HEK293 (cell line): ENCODE measurements around the gene IGBP1.

Experiments
- CTCF ChIA-PET: fragments of 350-600 bp; formaldehyde crosslinking; extraction: SDS; loops from one replicate; lab custom pipeline; 2021; ENCODE audit warnings: antibody characterized with exemption; lab: Yijun Ruan, JAX
- POLR2A ChIA-PET: fragments of 300-600 bp; formaldehyde crosslinking; extraction: SDS; loops from one replicate; lab custom pipeline; 2020; ENCODE audit warnings: antibody characterized with exemption, inconsistent platforms; lab: Yijun Ruan, JAX
- H3K27ac ChIP-seq: fragments of 200-500 bp; sonication (Bioruptor generic); 2 replicates; pipeline ENCODE4 v1.5.1; 2014; ENCODE audit warnings: low read depth, low read length, control low read depth, inconsistent platforms; ENCODE audit errors: extremely low read depth
- H3K36me3 ChIP-seq, 2 experiments: fragments of 200-500 bp in 1 of 2; sonication (Bioruptor generic) in 1 of 2; 1 replicate in 1 of 2; 2 replicates in 1 of 2; pipeline ENCODE4 v1.5.1; 2014 to 2017; ENCODE audit warnings: inconsistent platforms in 2 of 2, low read length in 2 of 2; ENCODE audit not compliant: control insufficient read depth in 2 of 2, insufficient read depth in 1 of 2
- H3K4me1 ChIP-seq: fragments of 200-500 bp; sonication (Bioruptor generic); 2 replicates; pipeline ENCODE4 v1.5.1; 2014; ENCODE audit warnings: mild to moderate bottlenecking, low read length, inconsistent platforms; ENCODE audit not compliant: control insufficient read depth, insufficient read depth
- H3K4me3 ChIP-seq: 2 replicates; pipeline ENCODE4 v1.5.1; 2011; ENCODE audit warnings: low read depth, mild to moderate bottlenecking, control low read depth, low read length, moderate library complexity
- H3K9me3 ChIP-seq: fragments of 200-500 bp; sonication (Bioruptor generic); 2 replicates; pipeline ENCODE4 v1.5.1; 2014; ENCODE audit warnings: low read depth, low read length, inconsistent platforms; ENCODE audit not compliant: control insufficient read depth, insufficient read depth
- HIC1 ChIP-seq: fragments of 450-650 bp; formaldehyde crosslinking; IDR thresholded peaks from 2 replicates; pipeline ENCODE4 v1.5.1; 2016; ENCODE audit warnings: missing biosample characterization, missing genetic modification characterization
- OSR2 ChIP-seq: fragments of 450-650 bp; formaldehyde crosslinking; IDR thresholded peaks from 2 replicates; pipeline ENCODE4 v1.5.1; 2016; ENCODE audit warnings: missing biosample characterization, missing genetic modification characterization
- PRDM1 ChIP-seq: fragments of 450-650 bp; formaldehyde crosslinking; IDR thresholded peaks from 2 replicates; pipeline ENCODE4; 2016; ENCODE audit warnings: missing biosample characterization, missing genetic modification characterization
- RBAK ChIP-seq: fragments of 450-650 bp; formaldehyde crosslinking; IDR thresholded peaks from 2 replicates; pipeline ENCODE4 v1.5.1; 2016; ENCODE audit warnings: missing biosample characterization, missing genetic modification characterization
- SP3 ChIP-seq: fragments of 450-650 bp; formaldehyde crosslinking; IDR thresholded peaks from 2 replicates; pipeline ENCODE4 v1.5.1; 2016; ENCODE audit warnings: missing biosample characterization, missing genetic modification characterization
- ZBTB11 ChIP-seq: fragments of 450-650 bp; formaldehyde crosslinking; conservative IDR thresholded peaks from 2 replicates; pipeline ENCODE4 v1.5.1; 2016; ENCODE audit warnings: low read depth, missing biosample characterization, missing genetic modification characterization
- ZFHX2 ChIP-seq: fragments of 450-650 bp; formaldehyde crosslinking; conservative IDR thresholded peaks from 2 replicates; pipeline ENCODE4 v1.5.1; 2016; ENCODE audit warnings: missing biosample characterization, missing genetic modification characterization
- ZFP37 ChIP-seq: fragments of 450-650 bp; formaldehyde crosslinking; IDR thresholded peaks from 2 replicates; pipeline ENCODE4 v1.5.1; 2016; ENCODE audit warnings: missing biosample characterization, missing genetic modification characterization
- ZFP41 ChIP-seq: fragments of 450-650 bp; formaldehyde crosslinking; IDR thresholded peaks from 2 replicates; pipeline ENCODE4 v1.5.1; 2016; ENCODE audit warnings: missing biosample characterization, missing genetic modification characterization, borderline replicate concordance
- ZNF175 ChIP-seq: fragments of 450-650 bp; formaldehyde crosslinking; IDR thresholded peaks from 2 replicates; pipeline ENCODE4 v1.5.1; 2016; ENCODE audit warnings: missing biosample characterization, missing genetic modification characterization
- ZNF18 ChIP-seq: fragments of 450-650 bp; formaldehyde crosslinking; IDR thresholded peaks from 2 replicates; pipeline ENCODE4 v1.5.1; 2016; ENCODE audit warnings: missing biosample characterization, missing genetic modification characterization
- ZNF2 ChIP-seq: fragments of 450-650 bp; formaldehyde crosslinking; IDR thresholded peaks from 2 replicates; pipeline ENCODE4 v1.5.1; 2016; ENCODE audit warnings: missing biosample characterization, missing genetic modification characterization
- ZNF223 ChIP-seq: fragments of 450-650 bp; formaldehyde crosslinking; IDR thresholded peaks from 2 replicates; pipeline ENCODE4 v1.5.1; 2016; ENCODE audit warnings: missing biosample characterization, missing genetic modification characterization
- ZNF266 ChIP-seq: fragments of 450-650 bp; formaldehyde crosslinking; IDR thresholded peaks from 2 replicates; pipeline ENCODE4 v1.5.1; 2016; ENCODE audit warnings: missing biosample characterization, missing genetic modification characterization, low read depth
- ZNF302 ChIP-seq: fragments of 450-650 bp; formaldehyde crosslinking; IDR thresholded peaks from 2 replicates; pipeline ENCODE4 v1.5.1; 2016; ENCODE audit warnings: missing biosample characterization, missing genetic modification characterization, low read depth
- ZNF324 ChIP-seq: fragments of 450-650 bp; formaldehyde crosslinking; IDR thresholded peaks from 2 replicates; pipeline ENCODE4 v1.5.1; 2016; ENCODE audit warnings: missing biosample characterization, missing genetic modification characterization
- ZNF341 ChIP-seq: fragments of 450-650 bp; formaldehyde crosslinking; IDR thresholded peaks from 2 replicates; pipeline ENCODE4; 2016; ENCODE audit warnings: low read depth, missing biosample characterization, missing genetic modification characterization
- ZNF37A ChIP-seq: fragments of 450-650 bp; IDR thresholded peaks from 2 replicates; pipeline ENCODE4 v1.5.1; 2018; ENCODE audit warnings: missing biosample characterization, missing genetic modification characterization
- ZNF404 ChIP-seq: fragments of 450-650 bp; formaldehyde crosslinking; IDR thresholded peaks from 2 replicates; pipeline ENCODE4 v1.5.1; 2017; ENCODE audit warnings: missing biosample characterization, missing genetic modification characterization
- ZNF544 ChIP-seq: fragments of 450-650 bp; formaldehyde crosslinking; IDR thresholded peaks from 2 replicates; pipeline ENCODE4 v1.5.0; 2017; ENCODE audit warnings: missing biosample characterization, missing genetic modification characterization
- ZNF549 ChIP-seq: fragments of 450-650 bp; IDR thresholded peaks from 2 replicates; pipeline ENCODE4 v1.5.1; 2018; ENCODE audit warnings: missing biosample characterization, missing genetic modification characterization, mild to moderate bottlenecking, inconsistent platforms, moderate library complexity
- ZNF596 ChIP-seq: fragments of 450-650 bp; IDR thresholded peaks from 2 replicates; pipeline ENCODE4 v1.5.0; 2018; ENCODE audit warnings: missing biosample characterization, mild to moderate bottlenecking, missing genetic modification characterization, moderate library complexity
- ZNF624 ChIP-seq: fragments of 450-650 bp; formaldehyde crosslinking; IDR thresholded peaks from 2 replicates; pipeline ENCODE4 v1.5.1; 2017; ENCODE audit warnings: missing biosample characterization, missing genetic modification characterization
- ZNF654 ChIP-seq: fragments of 450-650 bp; formaldehyde crosslinking; IDR thresholded peaks from 2 replicates; pipeline ENCODE4 v1.5.1; 2016; ENCODE audit warnings: low read depth, missing biosample characterization, missing genetic modification characterization
- ZNF692 ChIP-seq: fragments of 450-650 bp; formaldehyde crosslinking; IDR thresholded peaks from 2 replicates; pipeline ENCODE4 v1.5.1; 2016; ENCODE audit warnings: missing biosample characterization, missing genetic modification characterization
- ZNF707 ChIP-seq: fragments of 450-650 bp; formaldehyde crosslinking; IDR thresholded peaks from 2 replicates; pipeline ENCODE4 v1.5.1; 2016; ENCODE audit warnings: missing biosample characterization, missing genetic modification characterization

IGBP1 gene

GRCh38 chrX:70172221-70172620, 39.0 kb downstream of the IGBP1 start:
- TF ChIP-seq ZNF404 (tag by site-specific recombination) (no peak), ZNF624 (tag by site-specific recombination) (no peak), ZFP41 (tag by site-specific recombination) (no peak), ZFP37 (tag by site-specific recombination) (no peak)
- Histone ChIP-seq H3K36me3 (no peaks in the 10 kb centered on the region), H3K4me1 (no peaks in the 10 kb centered on the region), H3K27ac (no peak overlapping the region), H3K4me3 (no peak overlapping the region), H3K9me3 (no peaks in the 10 kb centered on the region)
- ChIA-PET CTCF (no interaction called here), POLR2A (no interaction called here)

DNA sequence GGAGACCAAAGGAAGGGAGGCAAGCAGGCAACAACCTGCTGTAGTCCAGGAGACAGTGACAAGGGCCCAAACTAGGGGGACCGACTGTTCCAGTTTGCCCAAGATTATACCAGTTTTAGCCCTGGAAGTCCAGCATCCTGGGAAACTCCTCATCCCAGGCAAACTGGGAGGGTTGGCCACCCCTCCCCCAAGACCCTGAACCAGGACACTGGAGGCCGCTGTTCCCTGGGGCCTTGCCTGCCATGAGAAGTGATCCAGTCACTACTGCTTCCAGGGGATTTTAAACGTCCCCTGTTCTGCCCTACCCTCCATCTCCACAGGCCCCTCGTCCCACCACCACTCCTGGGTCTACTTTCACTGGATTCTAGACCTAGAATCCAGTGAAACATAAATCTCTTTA, 39.7 kb downstream of the IGBP1 start:
- H3K9me3 ChIP-seq, result no peaks in the 10 kb centered on the region
- no peaks in the 10 kb centered on the region for H3K4me1 ChIP-seq
- H3K27ac ChIP-seq, result no peak overlapping the region
- TF ChIP-seq ZBTB11 (no peak), OSR2 (tag by site-specific recombination) (no peak), ZNF324 (no peak), ZNF544 (no peak), PRDM1 (tag by site-specific recombination) (no peak), ZNF18 (tag by site-specific recombination) (no peak), ZNF223 (tag by site-specific recombination) (no peak)
- TF ChIP-seq, all 188 proteins: peak for 0
- Histone ChIP-seq H3K36me3 (no peaks in the 10 kb centered on the region), H3K4me3 (no peak overlapping the region)
- POLR2A ChIA-PET, result no interaction called here
- CTCF ChIA-PET, result interaction anchor here (1.0 kb wide), 1 partner anchor 39 kb away, joined by 5 read pairs; the partner anchor contains the start of gene IGBP1

GRCh38 chrX:70174754-70175153, 41.5 kb downstream of the IGBP1 start:
- H3K36me3 ChIP-seq, result no peaks in the 10 kb centered on the region
- POLR2A ChIA-PET, result no interaction called here
- H3K4me1 ChIP-seq, result no peaks in the 10 kb centered on the region
- CTCF ChIA-PET, result interaction anchor here (1.1 kb wide), 1 partner anchor 19 kb away, joined by 4 read pairs; no protein-coding TSS in a partner anchor
- H3K9me3 ChIP-seq, result no peaks in the 10 kb centered on the region
- no peak overlapping the region for H3K27ac ChIP-seq
- no peak overlapping the region for H3K4me3 ChIP-seq
- TF ChIP-seq ZFHX2 (no peak), HIC1 (tag by site-specific recombination) (no peak), ZNF654 (tag by site-specific recombination) (no peak), ZNF549 (tag by site-specific recombination) (no peak), RBAK (no peak), ZNF37A (tag by site-specific recombination) (no peak), ZNF266 (tag by site-specific recombination) (no peak), ZNF2 (no peak), ZNF596 (tag by site-specific recombination) (no peak), ZNF302 (tag by site-specific recombination) (no peak), ZFP41 (tag by site-specific recombination) (no peak), ZNF175 (no peak), ZNF544 (no peak), ZNF692 (tag by site-specific recombination) (no peak), ZNF341 (tag by site-specific recombination) (no peak), SP3 (no peak), ZNF707 (tag by site-specific recombination) (no peak)
